GM12891 (cell line): ENCODE measurements around the gene APOBEC3F.
"Not testable (repeated sequence)": the region's sequence is repeated elsewhere in the genome, so short reads cannot be mapped to it uniquely, and the experiment has no call there.

Source experiments
- DNase-seq: peaks from one replicate; pipeline ENCODE4 v3.0.0; 2011; ENCODE audit warnings: low spot score; ENCODE audit not compliant: insufficient read length
- FAIRE-seq: peaks from 2 replicates; lab custom pipeline; 2011; peaks lifted over from hg19 to GRCh38; lab: Jason Lieb, UNC
- PAX5 ChIP-seq: IDR thresholded peaks from 2 replicates; pipeline ENCODE4 v1.6.1; 2011; ENCODE audit warnings: low read length, moderate library complexity, mild to moderate bottlenecking; ENCODE audit not compliant: insufficient read depth, severe bottlenecking
- POLR2A ChIP-seq: IDR thresholded peaks from 2 replicates; pipeline ENCODE4 v1.6.1; 2011; ENCODE audit warnings: low read depth, low read length, control low read depth
- POLR2AphosphoS5 ChIP-seq: IDR thresholded peaks from 2 replicates; pipeline ENCODE4 v1.6.1; 2011; ENCODE audit warnings: low read depth, low read length, control low read depth
- POU2F2 ChIP-seq: IDR thresholded peaks from 2 replicates; pipeline ENCODE4 v1.6.1; 2011; ENCODE audit warnings: low read depth, mild to moderate bottlenecking, control low read depth, low read length, moderate library complexity
- SPI1 ChIP-seq: IDR thresholded peaks from 2 replicates; pipeline ENCODE4 v1.6.1; 2011; ENCODE audit warnings: low read depth, low read length, control low read depth
- TAF1 ChIP-seq: IDR thresholded peaks from 2 replicates; pipeline ENCODE4 v1.6.1; 2011; ENCODE audit warnings: low read depth, low read length, control low read depth

Gene APOBEC3F

DNA sequence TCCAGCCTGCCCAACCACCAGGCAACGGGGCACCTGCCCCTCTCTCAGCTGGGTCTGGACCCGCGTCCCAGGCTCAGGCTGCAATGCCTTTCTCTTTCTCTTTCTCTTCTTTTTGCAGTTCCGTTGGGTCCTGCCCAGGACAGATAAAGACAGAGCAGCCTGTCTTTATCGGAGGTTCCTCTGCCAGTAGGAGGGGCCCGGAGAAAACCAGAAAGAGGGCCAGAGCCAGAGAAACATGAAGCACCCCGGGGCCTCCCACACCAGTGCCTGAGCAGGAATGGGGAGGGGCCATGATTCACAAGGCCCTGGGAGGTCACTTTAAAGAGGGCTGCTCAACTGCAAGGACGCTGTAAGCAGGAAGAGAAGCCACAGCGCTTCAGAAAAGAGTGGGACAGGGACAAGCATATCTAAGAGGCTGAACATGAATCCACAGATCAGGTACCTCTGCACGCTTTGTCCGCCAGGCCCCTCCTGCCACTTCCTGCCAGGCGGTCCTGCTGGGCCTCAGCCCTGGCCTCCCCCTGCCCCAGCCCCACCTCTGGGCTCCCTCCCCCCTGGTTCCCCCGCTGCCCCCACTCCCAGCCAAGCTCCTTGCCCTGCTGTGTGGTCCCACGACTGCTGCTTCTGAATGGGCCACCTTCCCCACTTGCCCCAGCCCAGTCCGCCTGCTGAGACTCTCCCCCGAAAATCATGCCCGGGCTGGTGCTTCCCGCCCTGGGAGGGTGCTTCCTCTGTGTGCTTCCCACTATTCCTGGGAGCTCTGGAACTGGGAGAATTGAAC, 26.5 kb upstream of the APOBEC3F start, which contains the start of gene APOBEC3C:
Gene APOBEC3C (plus strand): TSS at position 316 of the 781 bp plus-strand sequence. CDS start 106 bp downstream, at position 422.
- peak; percentile 75 for DNase-seq
- TF ChIP-seq POLR2AphosphoS5 (peak; percentile 80), POU2F2 (no peak), POLR2A (peak; percentile 84), SPI1 (0 out of 2 replicates have a peak, but pooled peaks have one; percentile 8), TAF1 (peak; percentile 85), PAX5 (no peak)
- peak; percentile 95 for FAIRE-seq

GRCh38 chr22:39014723-39015121, 25.9 kb upstream of the APOBEC3F start:
- DNase-seq, FAIRE-seq: not testable (repeated sequence)

DNA sequence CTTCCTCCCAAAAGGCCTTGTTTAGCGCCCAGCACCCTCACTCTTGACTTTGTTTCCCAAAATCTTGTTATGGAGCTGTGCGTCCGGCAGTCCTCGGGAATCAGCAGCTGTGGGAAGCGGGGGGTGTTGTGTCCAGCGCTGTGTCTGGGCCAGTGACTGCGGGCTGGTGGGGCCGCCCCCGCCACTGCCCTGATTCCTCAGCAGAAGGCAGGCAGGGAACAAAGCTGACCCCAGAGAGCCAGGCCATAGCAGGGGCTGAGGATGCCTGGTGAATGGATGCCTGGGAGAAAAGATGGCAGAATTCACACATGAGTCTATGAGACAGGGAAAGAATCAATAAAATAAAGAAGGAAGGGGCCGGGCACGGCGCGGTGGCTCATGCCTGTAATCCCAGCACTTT, 24.1 kb upstream of the APOBEC3F start:
- DNase-seq: no peak
- no peak for TF ChIP-seq SPI1
- TF ChIP-seq TAF1: no peak
- no peak for TF ChIP-seq PAX5
- TF ChIP-seq POLR2AphosphoS5: no peak
- no peak for TF ChIP-seq POU2F2
- no peak for TF ChIP-seq POLR2A
- no peak for FAIRE-seq

DNA sequence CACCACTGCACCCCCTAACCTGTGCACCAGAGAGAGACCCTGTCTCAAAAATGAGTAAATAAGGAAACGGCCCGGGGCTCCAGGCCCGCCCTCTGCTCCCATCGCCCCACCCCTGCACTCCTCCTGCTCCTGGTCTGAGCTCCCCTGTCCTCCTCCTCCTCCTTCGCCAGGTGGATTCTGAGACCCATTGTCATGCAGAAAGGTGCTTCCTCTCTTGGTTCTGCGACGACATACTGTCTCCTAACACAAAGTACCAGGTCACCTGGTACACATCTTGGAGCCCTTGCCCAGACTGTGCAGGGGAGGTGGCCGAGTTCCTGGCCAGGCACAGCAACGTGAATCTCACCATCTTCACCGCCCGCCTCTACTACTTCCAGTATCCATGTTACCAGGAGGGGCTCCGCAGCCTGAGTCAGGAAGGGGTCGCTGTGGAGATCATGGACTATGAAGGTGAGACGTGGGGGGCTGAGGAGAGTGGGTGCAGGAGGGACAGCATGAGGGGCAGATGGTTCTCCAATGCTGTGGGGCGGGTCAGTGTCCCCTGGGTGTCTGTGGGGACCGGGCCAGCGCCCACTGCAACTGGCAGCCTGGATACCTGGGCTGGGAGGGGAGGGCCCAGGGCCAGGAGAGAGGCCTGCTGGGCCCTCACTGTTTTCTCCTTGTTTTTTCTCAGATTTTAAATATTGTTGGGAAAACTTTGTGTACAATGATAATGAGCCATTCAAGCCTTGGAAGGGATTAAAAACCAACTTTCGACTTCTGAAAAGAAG, 22.9 kb upstream of the APOBEC3F start:
- FAIRE-seq (no peak), DNase-seq (no peak)
- no peak for TF ChIP-seq POU2F2
- no peak for TF ChIP-seq PAX5
- TF ChIP-seq POLR2AphosphoS5: no peak
- no peak for TF ChIP-seq SPI1
- TF ChIP-seq TAF1: no peak
- no peak for TF ChIP-seq POLR2A

DNA sequence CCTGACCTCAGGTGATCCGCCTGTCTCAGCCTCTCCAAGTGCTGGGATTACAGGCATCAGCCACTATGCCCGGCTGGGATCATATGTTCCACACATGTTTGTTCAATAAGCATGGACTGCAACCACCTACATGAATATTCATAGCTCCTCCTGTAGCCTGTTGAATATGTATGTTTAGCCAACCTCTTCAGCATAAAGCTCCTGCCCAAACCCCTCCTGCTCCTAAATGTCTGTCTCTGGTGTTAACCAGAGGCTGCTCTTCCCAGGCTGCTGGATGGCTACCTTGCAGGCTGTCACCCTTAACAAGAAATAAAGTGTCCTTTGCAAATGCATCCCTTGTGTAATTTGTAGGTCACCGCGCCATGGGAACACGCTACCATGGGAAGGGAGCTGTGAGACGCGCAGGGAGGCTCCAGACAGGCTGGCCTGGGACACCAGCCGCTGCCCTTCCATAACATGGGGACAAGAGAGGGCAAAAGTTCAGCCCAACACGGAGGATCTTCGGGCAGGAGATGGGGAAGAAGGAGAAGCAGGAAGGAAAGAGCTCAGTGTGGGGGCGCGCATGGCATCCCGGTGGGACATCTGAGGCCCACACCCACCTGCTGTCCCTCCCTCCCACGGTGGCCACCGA, 20.5 kb upstream of the APOBEC3F start:
- FAIRE-seq: peak; percentile 88
- peak; percentile 97 for TF ChIP-seq POU2F2
- DNase-seq: not testable (repeated sequence)

- DNase-seq (no peak), FAIRE-seq (peak; percentile 85)
- TF ChIP-seq PAX5 (no peak), POU2F2 (no peak), TAF1 (no peak), SPI1 (no peak), POLR2A (no peak), POLR2AphosphoS5 (no peak)
These were observed 19.0 kb upstream of the APOBEC3F start for GRCh38 chr22:39021552-39022250.

- DNase-seq: no peak
These were observed 15.9 kb upstream of the APOBEC3F start for GRCh38 chr22:39024519-39025308.

GRCh38 chr22:39026509-39027150, 14.0 kb upstream of the APOBEC3F start:
- FAIRE-seq: no peak
- DNase-seq: no peak
- TF ChIP-seq PAX5 (no peak), SPI1 (no peak), TAF1 (no peak)

More at GRCh38 chr22:39024519-39025308, 15.9 kb upstream of the APOBEC3F start:
- TF ChIP-seq POLR2AphosphoS5: no peak
- no peak for TF ChIP-seq POLR2A
- no peak for TF ChIP-seq POU2F2
- TF ChIP-seq TAF1: no peak
- no peak for TF ChIP-seq SPI1
- TF ChIP-seq PAX5: no peak
- peak; percentile 9 for FAIRE-seq

GRCh38 chr22:39027717-39028116, 12.9 kb upstream of the APOBEC3F start:
- DNase-seq (no peak), FAIRE-seq (no peak)
- TF ChIP-seq POU2F2 (no peak), TAF1 (no peak), POLR2AphosphoS5 (no peak), SPI1 (no peak), POLR2A (no peak), PAX5 (no peak)
